ENCODE results near the gene WDR26.
"Not testable (repeated sequence)": the region's sequence is repeated elsewhere in the genome, so short reads cannot be mapped to it uniquely, and the experiment has no call there.

WDR26 gene

DNA sequence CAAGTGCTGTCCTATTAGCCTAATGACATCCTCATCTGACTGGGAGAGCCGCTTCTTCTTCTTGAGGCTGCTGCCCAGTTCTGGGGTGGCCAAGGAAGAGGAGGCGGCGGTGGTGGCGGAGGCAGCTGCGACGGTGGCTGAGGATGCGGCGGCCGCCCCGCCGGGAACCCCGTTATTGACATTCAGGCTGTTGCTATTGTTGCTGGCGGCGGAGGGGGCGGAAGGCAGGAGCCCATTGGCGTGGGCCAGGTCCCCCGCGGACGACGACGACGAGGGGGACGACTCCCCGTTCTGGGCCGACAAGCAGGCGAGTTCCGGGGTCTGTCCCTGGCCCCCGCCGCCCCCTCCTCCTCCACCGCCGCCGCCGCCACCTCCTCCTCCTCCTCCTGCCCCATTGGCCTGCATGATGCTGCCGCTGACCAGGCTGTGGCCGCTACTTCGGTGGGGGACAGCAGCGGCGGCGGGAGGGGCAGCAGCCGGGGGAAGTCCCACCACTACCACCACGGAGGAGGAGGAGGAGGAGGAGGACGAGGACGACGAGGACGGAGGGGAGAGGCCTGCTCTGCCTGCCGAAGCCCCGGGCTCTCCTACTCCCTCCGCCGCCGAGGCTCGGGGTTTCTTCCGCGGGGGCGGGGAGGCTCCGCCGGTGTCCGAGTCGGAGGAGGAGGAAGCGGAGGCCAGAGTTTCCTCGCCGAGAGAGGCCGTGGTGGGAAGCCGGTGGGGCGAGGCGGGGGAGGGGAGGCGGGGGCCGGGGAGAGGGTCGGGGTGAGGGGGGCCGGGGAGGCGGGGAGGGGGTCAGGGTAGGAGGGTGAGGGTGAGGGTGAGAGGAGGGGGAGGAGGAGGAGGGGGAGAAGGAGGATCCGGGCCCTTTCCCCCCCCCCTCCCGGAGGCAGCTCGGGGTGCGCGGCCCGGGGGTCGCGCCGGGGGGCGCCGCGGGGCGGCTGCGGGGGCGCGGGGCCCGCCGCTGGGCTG is 610 bp downstream of the WDR26 start:
- DNase-seq = no peak

DNA sequence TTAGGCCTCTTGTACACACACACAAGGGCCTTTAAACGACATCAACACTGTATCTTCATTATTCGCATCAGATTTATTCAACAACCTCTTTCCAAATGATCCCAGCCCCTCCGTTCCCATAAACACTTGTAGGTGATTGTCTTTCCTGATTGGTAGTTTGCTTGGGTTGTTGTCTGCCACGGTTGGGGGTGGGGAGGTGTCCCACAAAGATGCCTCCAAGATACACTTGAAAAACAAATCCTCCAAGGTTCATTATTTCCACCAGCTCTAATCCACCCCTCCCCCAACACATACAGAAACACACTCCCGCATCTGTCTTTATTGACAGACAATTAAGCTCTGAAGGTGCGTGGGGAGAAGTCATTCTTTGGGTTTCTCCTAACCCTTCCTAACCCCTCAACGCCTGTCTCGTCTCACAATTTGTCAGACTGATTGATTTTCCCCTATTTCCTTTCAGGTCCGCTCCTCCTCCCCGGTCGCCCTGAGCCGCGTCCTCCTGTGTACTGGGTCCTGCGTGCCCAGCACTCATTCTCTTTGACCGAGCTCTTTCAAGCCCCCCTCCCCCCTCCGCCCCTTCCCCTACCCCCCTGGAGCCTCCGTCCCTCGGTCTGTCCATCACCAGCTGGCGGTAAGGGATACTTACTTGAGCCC is 1.4 kb downstream of the WDR26 start:
- no peak for DNase-seq

DNA sequence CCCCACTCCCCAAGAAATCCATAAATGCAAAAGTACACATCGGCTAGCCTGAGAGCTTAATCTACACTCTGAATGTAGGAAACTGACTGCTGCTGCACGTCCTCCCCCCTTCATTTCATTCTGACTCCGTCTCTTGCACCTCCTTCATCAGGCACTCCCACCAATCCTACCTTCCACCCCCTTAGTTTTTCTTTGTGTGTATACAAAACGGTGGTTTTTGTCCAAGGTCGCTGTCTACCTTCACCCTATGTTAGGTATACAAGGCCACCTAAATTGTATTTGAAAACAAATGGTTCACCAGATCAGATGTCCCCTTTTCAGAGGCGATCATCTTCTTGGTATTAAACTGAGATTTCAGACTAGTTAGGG is 1.9 kb downstream of the WDR26 start:
- DNase-seq = no peak

DNA sequence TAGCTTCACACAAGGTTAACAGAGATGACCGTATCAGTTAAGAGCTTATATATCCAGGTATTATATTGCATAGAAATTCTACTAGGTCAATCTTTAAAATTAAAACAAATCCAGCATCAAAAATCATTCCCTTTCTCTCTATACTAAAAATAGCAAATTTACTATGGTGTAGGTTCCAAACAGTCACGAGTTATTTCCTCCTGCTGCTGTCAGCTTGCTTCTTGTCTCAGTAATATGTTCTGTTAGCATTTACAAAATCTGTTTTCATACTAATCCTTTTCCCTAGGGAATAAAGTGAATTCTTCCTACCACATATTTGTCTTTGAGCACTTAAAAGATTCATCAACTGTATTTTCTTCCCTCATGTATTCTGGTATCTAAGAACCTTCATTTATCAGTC is 2.5 kb downstream of the WDR26 start:
- DNase-seq = no peak

DNA sequence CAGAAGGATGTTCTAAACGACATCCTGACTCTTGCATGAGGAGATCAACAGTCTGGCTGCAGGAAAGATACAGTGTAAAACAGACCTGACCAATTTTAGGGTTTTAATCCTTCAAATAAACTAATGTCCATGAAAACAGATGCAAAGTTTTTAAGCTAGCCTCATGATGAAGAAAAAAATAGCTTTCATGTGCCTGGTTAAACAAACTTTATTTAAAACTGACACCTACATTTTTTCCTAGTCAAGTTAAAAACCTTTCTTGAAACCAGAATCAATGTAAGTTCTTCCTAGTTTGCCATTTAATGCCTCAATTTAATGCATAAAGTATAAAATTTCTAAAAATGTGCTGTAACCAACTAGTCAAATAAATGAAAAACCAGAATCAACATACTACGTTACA is 2.9 kb downstream of the WDR26 start:
- DNase-seq = no peak

DNA sequence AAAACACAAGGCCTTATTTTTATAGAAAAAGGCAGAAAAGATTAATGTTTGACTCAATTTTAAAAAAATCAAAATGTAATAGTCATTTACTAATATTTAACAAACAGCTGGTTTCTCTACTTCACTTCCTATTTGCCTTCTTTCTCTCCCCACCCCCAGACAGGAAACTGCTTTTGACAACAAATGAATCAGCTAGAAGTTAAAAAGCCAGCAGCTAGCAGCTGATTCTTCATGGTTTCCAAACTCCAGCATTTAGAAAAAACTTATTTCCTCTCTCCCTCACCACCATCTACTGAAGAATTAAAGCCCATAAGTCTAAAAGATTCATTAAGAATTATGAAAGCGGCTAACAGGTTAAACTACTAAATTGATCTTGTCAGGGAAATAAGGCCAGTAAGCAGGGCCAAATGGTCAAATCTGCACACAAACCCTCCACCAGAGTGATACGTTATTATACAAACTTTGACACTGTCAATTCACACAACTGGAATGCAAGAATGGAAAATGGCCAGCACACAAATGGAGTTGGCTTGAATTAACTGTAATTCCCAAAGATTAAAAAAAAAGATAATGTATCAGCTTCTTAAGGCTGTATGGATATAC is 4.0 kb downstream of the WDR26 start:
- DNase-seq = no peak

DNA sequence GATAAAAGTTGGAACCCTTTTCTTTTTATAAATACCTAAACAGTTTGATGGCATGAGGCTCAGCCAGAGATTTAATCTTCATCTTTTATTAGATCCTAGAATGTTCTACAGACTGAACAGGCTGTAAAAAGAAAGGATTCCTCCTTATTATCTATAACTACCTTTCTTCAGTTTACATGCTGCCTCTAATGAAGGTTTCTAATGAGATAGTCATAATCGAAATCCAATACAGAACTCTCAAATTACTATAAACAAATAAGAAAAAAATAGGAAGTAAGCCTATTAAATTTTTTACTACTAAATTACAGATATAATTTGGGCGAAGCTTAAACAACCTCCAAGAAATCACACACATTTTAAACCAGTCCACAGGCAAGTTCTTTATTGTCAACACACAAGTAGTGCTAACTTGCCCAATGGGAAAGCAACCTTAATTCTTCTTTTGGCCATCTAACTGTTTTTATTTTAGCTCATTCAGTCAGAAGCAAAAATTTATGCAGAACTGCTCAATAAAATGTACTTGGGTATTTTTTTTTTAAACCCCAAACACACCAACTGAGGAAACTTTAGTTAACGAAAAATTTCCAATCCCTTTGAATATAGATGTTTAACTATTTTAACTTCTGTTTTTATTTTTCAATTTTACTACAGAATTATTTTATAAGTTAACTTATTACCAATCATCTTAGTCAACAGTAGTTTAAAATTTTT is 4.8 kb downstream of the WDR26 start:
- DNase-seq = no peak

DNA sequence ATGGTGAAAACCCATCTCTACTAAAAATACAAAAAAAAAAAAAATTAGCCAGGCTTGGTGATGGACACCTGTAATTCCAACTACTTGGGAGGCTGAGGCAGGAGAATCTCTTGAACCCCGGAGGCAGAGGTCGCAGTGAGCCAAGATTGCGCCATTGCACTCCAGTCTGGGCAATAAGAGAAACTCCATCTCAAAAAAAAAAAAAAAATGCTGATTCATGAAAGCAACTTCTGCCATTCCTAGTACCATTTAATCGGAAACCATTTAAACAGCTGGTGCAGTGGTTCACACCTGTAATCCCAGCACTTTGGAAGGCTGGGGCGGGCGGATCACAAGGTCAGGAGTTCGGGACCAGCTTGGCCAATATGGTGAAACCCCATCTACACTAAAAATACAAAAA is 5.9 kb downstream of the WDR26 start:
- not testable (repeated sequence) for DNase-seq

DNA sequence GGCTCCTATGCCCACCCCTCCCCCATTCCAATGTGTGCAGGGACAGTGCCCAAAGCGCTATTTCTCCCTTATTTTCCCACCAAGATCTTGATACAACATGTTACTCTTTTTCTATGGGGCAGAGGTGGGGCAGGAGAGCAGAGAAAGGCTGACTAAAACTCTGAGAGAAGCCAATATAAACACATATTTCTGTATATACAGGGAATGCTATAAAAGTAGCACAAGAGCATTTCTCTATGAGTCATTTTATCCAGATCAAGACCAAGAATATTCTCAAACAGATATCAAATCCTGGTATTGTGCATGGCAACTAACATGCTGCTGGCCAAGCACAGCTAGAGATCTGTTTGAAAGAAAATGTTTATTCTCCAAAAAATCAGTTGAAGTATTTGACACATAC is 7.3 kb downstream of the WDR26 start:
- DNase-seq = no peak

DNA sequence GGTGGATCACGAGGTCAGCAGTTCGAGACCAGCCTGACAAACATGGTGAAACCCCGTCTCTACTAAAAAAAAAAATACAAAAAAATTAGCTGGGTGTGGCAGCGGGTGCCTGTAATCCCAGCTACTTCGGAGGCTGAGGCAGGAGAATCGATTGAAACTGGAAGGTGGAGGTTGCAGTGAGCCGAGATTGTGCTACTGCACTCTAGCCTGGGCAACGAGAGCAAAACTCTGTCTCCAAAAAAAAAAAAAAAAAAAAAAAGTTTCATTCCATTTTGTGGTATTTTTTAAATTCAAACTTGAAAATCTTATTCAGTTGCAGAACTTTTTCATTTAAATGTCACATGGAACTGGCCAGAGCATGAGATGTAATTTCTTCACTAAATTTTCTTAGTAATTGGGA is 7.7 kb downstream of the WDR26 start:
- not testable (repeated sequence) for DNase-seq

DNA sequence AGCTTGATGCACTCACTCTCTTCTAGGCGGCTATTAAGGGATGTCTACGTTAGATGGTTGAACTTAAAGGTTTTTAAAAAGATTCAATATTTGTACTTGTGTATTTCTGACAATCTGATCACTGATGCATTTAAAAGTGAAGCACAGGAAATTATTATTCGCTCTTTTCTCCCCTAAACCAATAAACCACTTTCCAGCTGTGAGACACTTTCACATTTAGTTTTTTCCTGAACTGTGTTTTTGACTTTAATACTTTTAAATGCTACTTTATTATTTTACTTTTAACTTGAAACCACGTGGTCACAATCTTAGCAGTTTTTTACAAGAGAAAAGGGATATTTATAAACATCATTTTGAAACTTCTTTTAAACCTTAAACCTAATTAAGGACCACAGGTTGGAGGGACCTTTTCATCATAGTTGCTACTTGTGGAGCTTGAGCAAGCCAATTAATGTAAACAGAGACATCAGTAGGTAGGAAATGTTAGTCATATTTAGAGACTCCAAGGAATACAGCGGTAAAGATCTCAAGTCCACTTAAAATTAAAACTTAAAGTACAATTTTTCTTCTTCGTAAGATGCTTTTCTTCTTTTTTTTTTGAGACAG is 9.2 kb downstream of the WDR26 start:
- no peak for DNase-seq

DNA sequence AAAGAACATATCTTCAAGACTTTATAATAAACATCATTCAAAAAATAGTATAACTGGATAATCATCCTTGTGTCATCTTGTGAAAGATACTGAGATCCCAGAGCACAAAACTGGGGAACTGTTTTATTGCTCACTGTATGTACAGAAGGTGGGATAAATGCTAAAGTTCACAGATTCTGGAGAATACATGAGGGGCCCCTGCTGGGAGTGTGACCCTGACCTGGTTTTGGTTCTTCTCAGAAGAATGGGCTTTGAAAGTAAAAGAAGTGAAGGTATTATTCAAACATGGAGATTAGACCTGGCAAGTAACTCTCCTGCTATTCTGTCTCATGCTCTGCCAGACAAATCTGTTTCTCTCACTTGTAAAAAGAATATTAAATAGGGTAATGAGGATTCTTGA is 14.5 kb downstream of the WDR26 start:
- DNase-seq = no peak

DNA sequence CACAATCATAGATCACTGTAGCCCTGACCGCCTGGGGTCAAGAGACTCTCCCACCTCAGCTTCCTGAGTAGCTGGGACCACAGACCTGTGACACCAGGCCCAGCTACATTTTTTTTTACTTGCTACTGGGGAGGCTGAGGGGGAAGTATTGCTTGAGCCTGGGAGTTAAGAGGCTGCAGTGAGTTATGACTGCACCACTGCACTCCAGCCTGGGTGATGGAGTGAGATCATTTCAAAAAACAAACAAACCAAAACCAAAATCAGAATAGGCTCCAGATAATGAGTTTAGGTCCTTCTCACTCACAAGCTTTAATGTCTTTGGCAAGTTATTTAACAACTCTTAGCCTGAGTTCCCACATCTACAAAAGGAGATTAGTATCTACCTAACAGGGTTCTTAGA is 22.8 kb downstream of the WDR26 start:
- DNase-seq = no peak

DNA sequence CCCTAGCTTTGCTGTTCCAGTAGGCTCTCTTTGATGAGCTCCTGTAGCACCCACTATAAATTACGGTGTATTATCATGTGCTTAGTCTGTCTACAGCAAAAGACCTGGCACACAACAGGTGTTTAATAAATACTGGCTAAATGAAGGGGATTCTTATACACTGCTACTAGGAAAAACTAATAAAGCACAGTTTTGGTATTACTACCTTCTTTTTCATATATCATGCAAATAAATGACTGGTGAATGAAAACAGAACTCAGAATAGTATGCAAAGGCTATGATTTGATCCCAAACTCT is 26.4 kb downstream of the WDR26 start:
- no peak for DNase-seq

DNA sequence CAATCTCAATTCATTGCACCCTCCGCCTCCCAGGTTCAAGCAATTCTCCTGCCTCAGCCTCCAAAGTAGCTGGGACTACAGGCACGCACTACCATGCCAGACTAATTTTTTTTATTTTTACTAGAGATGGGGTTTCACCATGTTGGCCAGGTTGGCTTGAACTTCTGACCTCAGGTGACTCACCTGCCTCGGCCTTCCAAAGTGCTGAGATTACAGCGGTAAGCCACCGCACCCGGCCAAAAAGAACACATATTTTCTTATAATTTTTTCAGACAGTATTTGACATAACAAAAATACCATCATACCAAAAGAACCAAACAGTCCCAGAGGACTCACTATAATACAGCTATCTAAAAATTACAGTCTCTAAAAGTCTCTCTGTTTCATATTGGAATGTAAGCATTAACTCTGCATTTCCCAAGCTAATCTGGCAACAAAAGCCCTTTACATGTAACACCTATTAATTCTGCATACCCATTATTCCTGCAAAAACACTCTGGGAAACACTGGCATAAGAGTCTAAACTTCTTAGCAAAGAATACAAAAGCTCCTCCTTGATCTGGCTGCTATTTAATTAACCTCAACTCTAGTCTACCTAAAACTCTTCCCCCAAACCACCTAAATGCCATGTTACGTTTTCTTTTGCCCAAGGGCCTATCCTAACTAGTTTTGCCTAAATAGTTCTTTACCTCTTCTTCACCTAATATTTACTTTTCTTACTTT is 26.9 kb downstream of the WDR26 start:
- DNase-seq = no peak

DNA sequence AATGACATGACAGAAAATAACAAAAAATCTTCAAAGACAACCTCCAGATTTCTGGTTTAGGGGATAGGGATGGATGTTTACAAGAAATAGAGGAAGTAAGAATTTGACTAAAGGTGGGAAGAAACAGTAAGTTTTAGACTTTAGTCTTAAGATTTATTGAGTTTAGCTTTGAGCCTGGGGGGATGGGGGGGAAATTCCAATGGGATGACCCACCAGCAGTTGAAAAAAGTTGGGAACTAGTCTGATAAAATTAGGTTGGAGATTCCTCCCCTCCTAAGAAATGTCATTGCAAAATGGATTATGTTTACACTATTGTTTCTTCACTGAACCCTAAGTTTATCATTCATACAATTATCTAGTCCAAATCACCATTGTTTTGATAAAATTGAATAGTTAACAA is 28.4 kb downstream of the WDR26 start:
- no peak for DNase-seq

DNA sequence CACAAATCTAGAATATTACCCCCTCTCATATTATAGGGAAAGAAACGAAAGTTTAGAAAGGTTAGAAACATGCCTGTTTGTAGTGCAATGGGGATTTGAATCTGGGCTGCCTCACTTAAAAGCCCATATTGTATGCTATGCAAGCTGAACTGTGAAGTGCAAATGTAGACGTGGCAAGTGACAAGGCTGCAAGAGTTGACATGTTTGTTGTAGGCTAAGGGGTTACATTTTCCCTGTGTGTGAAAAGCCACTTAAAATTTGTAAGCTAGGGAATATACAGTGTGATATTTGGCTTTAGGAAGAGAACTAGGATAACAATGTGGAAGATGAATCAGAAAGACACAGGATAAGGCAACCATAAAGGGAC is 29.0 kb downstream of the WDR26 start:
- no peak for DNase-seq

DNA sequence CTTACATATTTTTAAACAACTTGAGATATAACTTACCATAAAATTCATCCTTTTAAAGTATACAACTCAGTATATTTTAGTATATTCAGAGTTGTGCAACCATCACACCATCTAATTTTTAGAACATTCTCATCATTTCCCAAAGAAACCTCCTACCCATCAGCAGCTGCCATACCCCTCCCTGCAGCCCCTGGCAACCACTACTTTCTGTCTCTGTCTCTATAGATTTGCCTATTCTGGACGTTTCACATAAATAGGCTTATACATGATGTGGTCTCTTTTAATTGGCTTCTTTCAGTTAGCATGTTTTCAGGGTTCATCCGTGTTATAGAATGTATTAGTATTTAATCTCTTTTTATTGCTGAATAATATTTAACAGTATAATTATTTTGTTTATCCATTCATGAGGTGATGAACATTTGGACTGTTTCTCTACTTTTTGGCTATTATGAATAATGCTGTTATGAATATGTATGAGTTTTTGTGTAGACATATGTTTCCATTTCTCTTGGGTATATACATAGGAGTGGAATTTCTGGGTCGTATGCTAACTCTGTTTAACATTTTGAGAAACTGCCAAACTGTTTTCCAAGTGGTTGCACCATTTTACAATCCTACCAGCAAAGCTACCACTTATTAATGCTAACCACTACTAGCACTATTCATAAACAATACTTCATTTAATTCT is 29.5 kb downstream of the WDR26 start:
- DNase-seq = no peak

DNA sequence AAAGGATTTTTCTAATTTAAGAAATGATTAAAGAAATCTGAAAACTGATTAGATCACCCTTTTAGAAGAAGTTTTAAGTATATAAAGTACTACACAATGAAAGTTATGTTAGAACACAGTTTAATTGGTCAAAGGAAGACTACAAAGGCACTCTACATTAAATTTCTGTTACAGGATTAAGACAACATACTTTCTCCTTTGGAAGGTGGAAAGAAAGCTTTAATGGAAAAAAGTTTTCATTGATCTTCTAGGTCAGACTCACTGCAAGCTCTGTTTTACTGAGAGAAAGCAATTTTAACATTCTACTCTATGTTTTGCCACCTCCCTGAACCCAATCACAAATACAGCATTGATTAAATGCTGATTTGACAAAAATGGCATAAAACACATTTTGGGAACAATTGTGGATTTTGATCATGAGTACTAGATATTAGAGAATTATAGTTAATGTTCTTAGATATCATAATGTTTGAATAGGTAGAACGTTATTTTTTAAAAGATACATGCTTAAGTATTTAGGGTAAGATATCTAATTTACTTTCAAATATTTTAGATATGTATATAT is 32.0 kb downstream of the WDR26 start:
- no peak for DNase-seq

DNA sequence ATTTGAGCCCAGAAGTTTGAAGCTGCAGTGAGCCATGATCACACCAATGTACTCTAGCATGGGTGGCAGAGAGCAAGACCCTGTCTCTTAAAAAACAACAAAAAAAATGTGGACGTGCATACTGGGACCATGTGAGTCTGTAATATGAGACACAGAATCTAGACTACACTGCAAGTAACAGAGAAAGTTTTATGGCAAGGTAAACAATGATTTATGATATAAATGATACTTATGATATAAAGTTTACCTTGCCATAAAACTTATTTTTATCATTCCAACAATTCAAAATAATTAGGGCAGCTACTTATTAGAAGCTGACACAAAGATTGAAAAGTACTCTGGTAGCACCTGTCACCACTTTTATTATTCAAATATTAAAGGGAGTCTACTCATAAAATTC is 34.7 kb downstream of the WDR26 start:
- no peak for DNase-seq

DNA sequence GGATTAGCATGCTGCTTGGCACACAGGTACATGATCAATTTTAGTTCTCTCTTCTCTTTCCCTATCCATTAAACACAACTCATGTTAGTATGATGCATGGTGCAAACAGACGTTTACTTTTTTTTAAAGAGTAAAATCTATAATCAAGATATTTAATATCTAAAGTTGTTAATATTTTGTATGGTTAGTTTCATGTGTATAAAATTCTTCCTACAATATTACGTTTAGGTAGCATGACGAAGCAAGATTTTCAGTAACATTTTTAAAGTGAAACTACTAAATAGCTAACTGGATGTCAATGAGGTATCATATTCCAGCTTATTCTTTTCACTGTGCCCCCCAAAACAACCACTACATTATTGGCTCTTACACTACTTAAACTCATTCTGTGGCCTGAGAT is 41.3 kb downstream of the WDR26 start:
- DNase-seq = no peak
